Uterus (tissue), 4 donors: ENCODE measurements around the gene PCTP. TPM values are rescaled to one million over a fixed set of nuclear protein-coding genes. Genes with fewer than 3 reads are reported as not detected.

Experiments
- DNase-seq, 2 donors: peaks; one replicate each; pipeline ENCODE4 v3.0.0-alpha.2; 2019 to 2020
- H3K27ac ChIP-seq, 2 donors: fragments of 200-600 bp; sonication (generic); 1 replicate in 1 of 2; 2 replicates in 1 of 2; pipeline ENCODE4 v1.5.1; 2016 to 2018
- H3K27me3 ChIP-seq, 2 donors: fragments of 200-600 bp; sonication (generic); one replicate each; pipeline ENCODE4 v1.5.1; 2018 to 2019; ENCODE audit warnings: control low read depth in 1 of 2
- H3K36me3 ChIP-seq, 2 donors: fragments of 200-600 bp; sonication (generic); one replicate each; pipeline ENCODE4 v1.5.1; 2019; ENCODE audit warnings: control low read depth in 1 of 2
- H3K4me1 ChIP-seq, 2 donors: fragments of 200-600 bp; sonication (generic); one replicate each; pipeline ENCODE4 v1.5.1; 2018 to 2019; ENCODE audit warnings: control low read depth in 1 of 2
- H3K4me3 ChIP-seq, 2 donors: fragments of 200-600 bp; sonication (generic); 1 replicate in 1 of 2; 2 replicates in 1 of 2; pipeline ENCODE4 v1.5.1; 2018 to 2019; ENCODE audit warnings: mild to moderate bottlenecking in 1 of 2
- H3K9me3 ChIP-seq, 2 donors: fragments of 200-600 bp; sonication (generic); one replicate each; pipeline ENCODE4 v1.5.1; 2019; ENCODE audit warnings: control low read depth in 1 of 2
- CTCF ChIP-seq, 4 experiments: fragments of 200-600 bp in 2 of 4; fragments of 450-650 bp in 2 of 4; sonication (generic) in 2 of 4; IDR thresholded peaks; one replicate each; pipeline ENCODE4 v1.5.1; 2016 to 2019; ENCODE audit warnings: antibody characterized with exemption in 4 of 4, mild to moderate bottlenecking in 2 of 4, moderate library complexity in 1 of 4
- POLR2A ChIP-seq, 2 donors: fragments of 450-650 bp; IDR thresholded peaks; one replicate each; pipeline ENCODE4 v1.6.1; 2016; ENCODE audit warnings: antibody characterized with exemption in 2 of 2, mild to moderate bottlenecking in 1 of 2, moderate library complexity in 1 of 2
- intact Hi-C: fragments of 100-400 bp; cut with DNase I; formaldehyde crosslinking; loops from one replicate; pipeline ENCODE4 v1.15.1; 2023; ENCODE audit warnings: low total_unique reads
- total RNA-seq, 4 donors: library from RNA; depleted of rRNA in 3 of 4; stranded (reverse); fragments of >200 nt in 3 of 4; gene quantifications; one replicate each; pipeline versions ENCODE4 v1.1.0 to v1.2.4, GENCODE V29; 2014 to 2023
- donor health status: DM: yes; HTN: yes; CAD: no.

PCTP gene
- total RNA-seq, 4 donors from 2014 or later, result 1.8 to 18.8 (median 10.9) TPM

GRCh38 chr17:55706808-55707773, 43.8 kb upstream of the PCTP start:
- Histone ChIP-seq H3K4me3 (no peak overlapping the region), H3K36me3 (no peaks in the 10 kb centered on the region), H3K4me1 (no peaks in the 10 kb centered on the region), H3K9me3 (no peaks in the 10 kb centered on the region), H3K27ac (no peak overlapping the region), H3K27me3 (no peaks in the 10 kb centered on the region)
- intact Hi-C loops, result no loop called here
- DNase-seq, result no peak
- TF ChIP-seq CTCF (IDR thresholded peaks at IDR 0.05) (no peak), POLR2A (IDR thresholded peaks at IDR 0.05) (no peak)

GRCh38 chr17:55708175-55708974, 42.5 kb upstream of the PCTP start:
- TF ChIP-seq POLR2A (IDR thresholded peaks at IDR 0.05) (no peak), CTCF (IDR thresholded peaks at IDR 0.05) (no peak)
- intact Hi-C loops, result no loop called here

GRCh38 chr17:55709440-55709839, 41.4 kb upstream of the PCTP start:
- intact Hi-C loops, result no loop called here
- no peak for DNase-seq
- H3K27me3 ChIP-seq, result no peaks in the 10 kb centered on the region
- no peaks in the 10 kb centered on the region for H3K9me3 ChIP-seq
- no peaks in the 10 kb centered on the region for H3K4me1 ChIP-seq
- H3K36me3 ChIP-seq, result no peaks in the 10 kb centered on the region
- TF ChIP-seq CTCF (IDR thresholded peaks at IDR 0.05), result no peak
- no peak for TF ChIP-seq POLR2A (IDR thresholded peaks at IDR 0.05)
- H3K4me3 ChIP-seq, result no peak overlapping the region
- H3K27ac ChIP-seq, result no peak overlapping the region

More at GRCh38 chr17:55708175-55708974, 42.5 kb upstream of the PCTP start:
- Histone ChIP-seq H3K9me3 (no peaks in the 10 kb centered on the region), H3K27me3 (no peaks in the 10 kb centered on the region), H3K4me3 (no peak overlapping the region), H3K36me3 (no peaks in the 10 kb centered on the region), H3K4me1 (no peaks in the 10 kb centered on the region), H3K27ac (no peak overlapping the region)
- no peak for DNase-seq

- no peaks in the 10 kb centered on the region for H3K27me3 ChIP-seq
- H3K36me3 ChIP-seq, result no peaks in the 10 kb centered on the region
- DNase-seq, result no peak
- TF ChIP-seq POLR2A (IDR thresholded peaks at IDR 0.05), result no peak
- TF ChIP-seq CTCF (IDR thresholded peaks at IDR 0.05), result no peak
- no peak overlapping the region for H3K27ac ChIP-seq
- H3K4me1 ChIP-seq, result no peaks in the 10 kb centered on the region
- intact Hi-C loops, result no loop called here
- no peak overlapping the region for H3K4me3 ChIP-seq
- H3K9me3 ChIP-seq, result no peaks in the 10 kb centered on the region
Observed at GRCh38 chr17:55709984-55710383, 40.9 kb upstream of the PCTP start.

- TF ChIP-seq POLR2A (IDR thresholded peaks at IDR 0.05) (no peak), CTCF (IDR thresholded peaks at IDR 0.05) (no peak)
- intact Hi-C loops, result no loop called here
Observed at GRCh38 chr17:55710410-55710809, 40.4 kb upstream of the PCTP start.

More at GRCh38 chr17:55710410-55710809, 40.4 kb upstream of the PCTP start:
- Histone ChIP-seq H3K9me3 (no peaks in the 10 kb centered on the region), H3K27me3 (no peaks in the 10 kb centered on the region), H3K4me3 (no peak overlapping the region), H3K36me3 (no peaks in the 10 kb centered on the region), H3K27ac (no peak overlapping the region), H3K4me1 (no peaks in the 10 kb centered on the region)
- no peak for DNase-seq
